ENCODE measurements around the gene CDC37L1. TPM values are rescaled to one million over a fixed set of nuclear protein-coding genes. Genes with fewer than 3 reads are reported as not detected.

The CDC37L1 gene
- total RNA-seq, 6 experiments from 2014 or later: 20.9 to 42.4 (median 30.8) TPM

- intact Hi-C loops (cut with DNase I): no loop called here
- Histone ChIP-seq H3K36me3 (peaks cover 0 to 32% (median under 1%) of the 10 kb centered on the region in 4 donors), H3K27ac (no peak overlapping the region), H3K27me3 (no peaks in the 10 kb centered on the region), H3K4me3 (no peak overlapping the region), H3K9me3 (no peaks in the 10 kb centered on the region), H3K4me1 (peaks cover 0 to 7% (median 0%) of the 10 kb centered on the region in 4 donors)
- DNase-seq (no peak), ATAC-seq (peak in 1 of 4 donors; percentile 40)
- TF ChIP-seq CTCF (IDR thresholded peaks at IDR 0.05): no peak
- TF ChIP-seq POLR2A (IDR thresholded peaks at IDR 0.05): no peak
- 60% methylated on average over 2 of the region's 4 CpGs for WGBS (ENCODE audit: insufficient coverage, low coverage, low lambda C conversion rate, missing lambda C conversion rate)
Observed at GRCh38 chr9:4686112-4686511, 6.7 kb downstream of the CDC37L1 start.

- intact Hi-C loops (cut with DNase I): no loop called here
- 19% methylated on average over 1 of the region's 1 CpG for WGBS (ENCODE audit: insufficient coverage, low coverage, low lambda C conversion rate, missing lambda C conversion rate)
- Histone ChIP-seq H3K4me3 (no peak overlapping the region), H3K4me1 (peaks cover 0 to 2% (median 0%) of the 10 kb centered on the region in 4 donors), H3K27ac (no peak overlapping the region), H3K36me3 (peaks cover 0 to 32% (median 3%) of the 10 kb centered on the region in 4 donors), H3K27me3 (no peaks in the 10 kb centered on the region), H3K9me3 (no peaks in the 10 kb centered on the region)
- TF ChIP-seq CTCF (IDR thresholded peaks at IDR 0.05) (no peak), POLR2A (IDR thresholded peaks at IDR 0.05) (no peak)
- DNase-seq (no peak), ATAC-seq (no peak)
Observed at GRCh38 chr9:4686584-4686983, 7.2 kb downstream of the CDC37L1 start.

- Histone ChIP-seq H3K4me1 (no peaks in the 10 kb centered on the region), H3K36me3 (peaks cover 0 to 36% (median 3%) of the 10 kb centered on the region in 4 donors), H3K9me3 (no peaks in the 10 kb centered on the region), H3K27me3 (no peaks in the 10 kb centered on the region), H3K27ac (no peak overlapping the region), H3K4me3 (no peak overlapping the region)
- intact Hi-C loops (cut with DNase I): no loop called here
- WGBS (ENCODE audit: insufficient coverage, low coverage, low lambda C conversion rate, missing lambda C conversion rate): 63% methylated on average over 1 of the region's 2 CpGs
- no peak for DNase-seq
- TF ChIP-seq CTCF (IDR thresholded peaks at IDR 0.05): no peak
- ATAC-seq: no peak
Observed at GRCh38 chr9:4689021-4689420, 9.7 kb downstream of the CDC37L1 start.

GRCh38 chr9:4689687-4690104, 10.3 kb downstream of the CDC37L1 start:
- no peak overlapping the region for H3K27ac ChIP-seq
- no peaks in the 10 kb centered on the region for H3K27me3 ChIP-seq
- TF ChIP-seq POLR2A (IDR thresholded peaks at IDR 0.05) (no peak), CTCF (IDR thresholded peaks at IDR 0.05) (no peak)
- 85% methylated on average over 1 of the region's 1 CpG for WGBS (ENCODE audit: insufficient coverage, low coverage, low lambda C conversion rate, missing lambda C conversion rate)
- no peaks in the 10 kb centered on the region for H3K4me1 ChIP-seq
- intact Hi-C loops (cut with DNase I): no loop called here
- peaks cover 0 to 41% (median 3%) of the 10 kb centered on the region in 4 donors for H3K36me3 ChIP-seq
- ATAC-seq (no peak), DNase-seq (no peak)
- no peaks in the 10 kb centered on the region for H3K9me3 ChIP-seq
- H3K4me3 ChIP-seq: no peak overlapping the region

- Histone ChIP-seq H3K4me1 (no peaks in the 10 kb centered on the region), H3K36me3 (peaks cover 0 to 38% (median 3%) of the 10 kb centered on the region in 4 donors), H3K4me3 (no peak overlapping the region), H3K9me3 (no peaks in the 10 kb centered on the region), H3K27me3 (no peaks in the 10 kb centered on the region), H3K27ac (no peak overlapping the region)
- 81% methylated on average over 2 of the region's 4 CpGs for WGBS (ENCODE audit: insufficient coverage, low coverage, low lambda C conversion rate, missing lambda C conversion rate)
- intact Hi-C loops (cut with DNase I): no loop called here
- ATAC-seq (no peak), DNase-seq (no peak)
- no peak for TF ChIP-seq POLR2A (IDR thresholded peaks at IDR 0.05)
- no peak for TF ChIP-seq CTCF (IDR thresholded peaks at IDR 0.05)
Observed at GRCh38 chr9:4690144-4690543, 10.8 kb downstream of the CDC37L1 start.
